ENCODE results near the gene SOX11. TPM values are rescaled to one million over a fixed set of nuclear protein-coding genes. Genes with fewer than 3 reads are reported as not detected.

The SOX11 gene
- total and polyA plus RNA-seq, 2 experiments from 2014 or later: 3.0 to 20.7 TPM

DNA sequence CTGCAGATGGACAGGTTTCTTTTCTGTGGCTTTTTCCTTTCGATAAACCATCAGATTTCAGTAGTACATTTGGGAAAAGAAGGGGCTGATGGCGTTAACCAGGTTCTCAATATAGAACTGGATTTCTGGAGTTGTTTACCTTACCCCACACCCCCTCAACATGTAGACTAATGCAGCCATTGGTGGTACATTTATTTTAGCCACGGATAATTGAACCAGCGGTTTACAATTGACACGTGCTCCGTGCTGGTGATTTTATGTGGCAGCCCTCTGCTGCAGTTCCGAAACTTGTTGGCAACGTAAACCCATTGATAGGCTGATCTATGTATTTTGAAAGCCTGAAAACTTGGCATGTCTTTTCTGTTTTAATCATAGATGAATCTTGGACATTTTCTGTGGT is 5.4 kb downstream of the SOX11 start:
- no peak for TF ChIP-seq EZH2 (IDR thresholded peaks at IDR 0.05; ENCODE audit: borderline replicate concordance)
- no peak for TF ChIP-seq EZH2phosphoT487 (IDR thresholded peaks at IDR 0.05; ENCODE audit: low read depth, severe bottlenecking, unreplicated experiment)
- TF ChIP-seq, protein P1, sequence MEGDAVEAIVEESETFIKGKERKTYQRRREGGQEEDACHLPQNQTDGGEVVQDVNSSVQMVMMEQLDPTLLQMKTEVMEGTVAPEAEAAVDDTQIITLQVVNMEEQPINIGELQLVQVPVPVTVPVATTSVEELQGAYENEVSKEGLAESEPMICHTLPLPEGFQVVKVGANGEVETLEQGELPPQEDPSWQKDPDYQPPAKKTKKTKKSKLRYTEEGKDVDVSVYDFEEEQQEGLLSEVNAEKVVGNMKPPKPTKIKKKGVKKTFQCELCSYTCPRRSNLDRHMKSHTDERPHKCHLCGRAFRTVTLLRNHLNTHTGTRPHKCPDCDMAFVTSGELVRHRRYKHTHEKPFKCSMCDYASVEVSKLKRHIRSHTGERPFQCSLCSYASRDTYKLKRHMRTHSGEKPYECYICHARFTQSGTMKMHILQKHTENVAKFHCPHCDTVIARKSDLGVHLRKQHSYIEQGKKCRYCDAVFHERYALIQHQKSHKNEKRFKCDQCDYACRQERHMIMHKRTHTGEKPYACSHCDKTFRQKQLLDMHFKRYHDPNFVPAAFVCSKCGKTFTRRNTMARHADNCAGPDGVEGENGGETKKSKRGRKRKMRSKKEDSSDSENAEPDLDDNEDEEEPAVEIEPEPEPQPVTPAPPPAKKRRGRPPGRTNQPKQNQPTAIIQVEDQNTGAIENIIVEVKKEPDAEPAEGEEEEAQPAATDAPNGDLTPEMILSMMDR (IDR thresholded peaks at IDR 0.05; ENCODE audit: poor library complexity): no peak
- no peak for DNase-seq (ENCODE audit: low spot score)
- Histone ChIP-seq H3K9me3 (ENCODE audit: low read depth) (no peaks in the 10 kb centered on the region), H3K79me2 (peaks cover 82% of the 10 kb centered on the region), H3K27me3 (peaks cover 7% of the 10 kb centered on the region), H3K9me2 (replicated peaks; ENCODE audit: insufficient read depth) (no peaks in the 10 kb centered on the region), H4K20me1 (ENCODE audit: insufficient read depth, poor library complexity, severe bottlenecking) (peaks cover 37% of the 10 kb centered on the region), H3K4me3 (peak overlapping the region; percentile 73), H3K4me1 (ENCODE audit: insufficient read depth) (no peaks in the 10 kb centered on the region), H3K36me3 (replicated peaks; ENCODE audit: insufficient read depth, low read depth) (no peaks in the 10 kb centered on the region), H2AFZ (peak overlapping the region; percentile 51), H3K27ac (peak overlapping the region; percentile 91), H3K4me2 (peak overlapping the region; percentile 90)
- WGBS (ENCODE audit: low lambda C conversion rate, missing lambda C conversion rate): 22% methylated on average over 8 of the region's 8 CpGs

DNA sequence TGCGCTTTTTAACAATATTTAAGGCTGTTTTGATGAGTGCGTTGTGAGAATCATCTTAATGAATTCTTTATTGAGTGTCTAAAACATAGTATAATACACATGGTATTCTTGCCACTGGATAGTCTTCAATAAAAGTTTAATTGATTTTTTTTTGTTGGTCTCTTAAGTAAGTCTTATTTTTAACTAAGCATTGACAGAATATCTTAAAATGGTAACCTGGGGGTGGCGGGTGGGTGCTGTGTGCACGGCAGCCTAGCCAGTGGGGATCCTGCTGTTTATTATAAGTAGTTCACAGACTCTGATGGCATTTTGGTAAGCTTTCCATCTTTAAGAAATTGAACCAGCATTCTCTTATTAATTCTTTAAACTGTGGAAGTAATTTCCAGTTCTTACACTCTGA is 6.0 kb downstream of the SOX11 start:
- Histone ChIP-seq H3K27me3 (peaks cover 7% of the 10 kb centered on the region), H3K79me2 (peaks cover 77% of the 10 kb centered on the region), H3K9me3 (ENCODE audit: low read depth) (no peaks in the 10 kb centered on the region), H3K27ac (peak overlapping the region; percentile 91), H3K4me2 (peak overlapping the region; percentile 90), H3K9me2 (replicated peaks; ENCODE audit: insufficient read depth) (no peaks in the 10 kb centered on the region), H3K36me3 (replicated peaks; ENCODE audit: insufficient read depth, low read depth) (no peaks in the 10 kb centered on the region), H2AFZ (no peak overlapping the region), H3K4me1 (ENCODE audit: insufficient read depth) (no peaks in the 10 kb centered on the region), H4K20me1 (ENCODE audit: insufficient read depth, poor library complexity, severe bottlenecking) (peaks cover 37% of the 10 kb centered on the region), H3K4me3 (no peak overlapping the region)
- WGBS (ENCODE audit: low lambda C conversion rate, missing lambda C conversion rate): 53% methylated on average over 4 of the region's 4 CpGs
- no peak for DNase-seq (ENCODE audit: low spot score)
- TF ChIP-seq EZH2 (IDR thresholded peaks at IDR 0.05; ENCODE audit: borderline replicate concordance): no peak
- TF ChIP-seq, protein P1 (IDR thresholded peaks at IDR 0.05; ENCODE audit: poor library complexity): no peak
- TF ChIP-seq EZH2phosphoT487 (IDR thresholded peaks at IDR 0.05; ENCODE audit: low read depth, severe bottlenecking, unreplicated experiment): no peak

DNA sequence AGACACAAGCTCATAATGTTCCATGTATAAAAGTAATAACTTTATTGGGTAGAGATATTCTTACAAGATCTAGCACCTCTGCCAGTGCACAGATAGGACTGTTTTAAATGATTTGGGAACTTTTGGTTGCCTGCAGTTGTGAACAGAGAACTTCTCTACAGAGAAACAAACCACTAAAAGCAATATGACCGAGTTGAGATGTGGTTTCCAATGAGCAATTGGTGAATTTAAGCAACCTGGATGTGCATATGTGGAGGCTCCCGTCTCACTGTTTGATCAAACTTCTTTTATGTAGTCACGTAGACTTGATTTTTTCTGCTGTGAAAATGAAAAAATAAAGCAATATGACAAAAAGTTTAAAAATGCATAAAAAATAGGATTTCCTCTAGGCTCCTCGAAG is 7.8 kb downstream of the SOX11 start:
- no peaks in the 10 kb centered on the region for H3K27me3 ChIP-seq
- 72% methylated on average over 4 of the region's 4 CpGs for WGBS (ENCODE audit: low lambda C conversion rate, missing lambda C conversion rate)
- no peak overlapping the region for H3K4me3 ChIP-seq
- H3K79me2 ChIP-seq: peaks cover 59% of the 10 kb centered on the region
- no peaks in the 10 kb centered on the region for H3K4me1 ChIP-seq (ENCODE audit: insufficient read depth)
- DNase-seq (ENCODE audit: low spot score): no peak
- H2AFZ ChIP-seq: no peak overlapping the region
- H3K9me3 ChIP-seq (ENCODE audit: low read depth): no peaks in the 10 kb centered on the region
- peaks cover 29% of the 10 kb centered on the region for H4K20me1 ChIP-seq (ENCODE audit: insufficient read depth, poor library complexity, severe bottlenecking)
- H3K27ac ChIP-seq: no peak overlapping the region
- H3K9me2 ChIP-seq (replicated peaks; ENCODE audit: insufficient read depth): no peaks in the 10 kb centered on the region
- no peaks in the 10 kb centered on the region for H3K36me3 ChIP-seq (replicated peaks; ENCODE audit: insufficient read depth, low read depth)
- peak overlapping the region; percentile 90 for H3K4me2 ChIP-seq
- TF ChIP-seq, protein P1 (IDR thresholded peaks at IDR 0.05; ENCODE audit: poor library complexity): no peak
- no peak for TF ChIP-seq EZH2 (IDR thresholded peaks at IDR 0.05; ENCODE audit: borderline replicate concordance)
- no peak for TF ChIP-seq EZH2phosphoT487 (IDR thresholded peaks at IDR 0.05; ENCODE audit: low read depth, severe bottlenecking, unreplicated experiment)

DNA sequence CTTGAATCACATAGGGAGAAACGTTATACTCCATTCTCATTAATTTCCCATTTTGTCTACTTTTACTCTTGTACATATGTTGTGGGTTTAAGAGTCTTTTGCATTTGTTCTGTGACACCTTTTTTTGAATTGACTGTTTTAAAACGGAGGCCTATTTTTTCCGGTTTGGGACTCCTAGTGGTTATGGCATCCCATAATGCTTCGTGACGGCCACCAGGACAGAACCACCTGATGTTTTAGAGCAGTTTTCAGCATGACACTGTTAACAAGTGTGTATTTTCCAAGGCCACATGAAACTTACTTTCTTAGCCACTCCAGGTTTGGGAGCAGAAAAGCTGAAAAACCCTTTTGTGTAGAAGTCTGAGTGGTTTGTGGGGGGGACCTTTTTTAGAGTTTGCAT is 8.4 kb downstream of the SOX11 start:
- no peaks in the 10 kb centered on the region for H3K27me3 ChIP-seq
- DNase-seq (ENCODE audit: low spot score): no peak

More for the DNA sequence above, 8.4 kb downstream of the SOX11 start:
- H3K4me3 ChIP-seq: no peak overlapping the region
- no peaks in the 10 kb centered on the region for H3K4me1 ChIP-seq (ENCODE audit: insufficient read depth)
- no peaks in the 10 kb centered on the region for H3K9me2 ChIP-seq (replicated peaks; ENCODE audit: insufficient read depth)
- TF ChIP-seq EZH2 (IDR thresholded peaks at IDR 0.05; ENCODE audit: borderline replicate concordance) (no peak), EZH2phosphoT487 (IDR thresholded peaks at IDR 0.05; ENCODE audit: low read depth, severe bottlenecking, unreplicated experiment) (no peak)
- TF ChIP-seq, protein P1 (IDR thresholded peaks at IDR 0.05; ENCODE audit: poor library complexity): no peak
- H3K9me3 ChIP-seq (ENCODE audit: low read depth): no peaks in the 10 kb centered on the region
- no peak overlapping the region for H2AFZ ChIP-seq
- H4K20me1 ChIP-seq (ENCODE audit: insufficient read depth, poor library complexity, severe bottlenecking): peaks cover 24% of the 10 kb centered on the region
- H3K79me2 ChIP-seq: peaks cover 53% of the 10 kb centered on the region
- no peak overlapping the region for H3K27ac ChIP-seq
- no peaks in the 10 kb centered on the region for H3K36me3 ChIP-seq (replicated peaks; ENCODE audit: insufficient read depth, low read depth)
- peak overlapping the region; percentile 44 for H3K4me2 ChIP-seq
- WGBS (ENCODE audit: low lambda C conversion rate, missing lambda C conversion rate): 70% methylated on average over 5 of the region's 5 CpGs
